Hepatocyte (in vitro differentiated cells): ENCODE results near the gene HK2.

Experiments
- EZH2 ChIP-seq: fragments of 200-600 bp; sonication (generic); IDR thresholded peaks from 2 replicates; pipeline ENCODE4 v1.6.1; 2016; ENCODE audit warnings: antibody characterized with exemption, mild to moderate bottlenecking, borderline replicate concordance
- EZH2phosphoT487 ChIP-seq: fragments of 200-600 bp; sonication (generic); IDR thresholded peaks from one replicate; pipeline ENCODE4 v1.6.1; 2018; ENCODE audit warnings: antibody characterized with exemption, mild to moderate bottlenecking, low read depth, moderate library complexity; ENCODE audit not compliant: unreplicated experiment, severe bottlenecking
- TF ChIP-seq, protein P1 (sequence below): fragments of 200-600 bp; sonication (generic); IDR thresholded peaks from 2 replicates; pipeline ENCODE4 v1.5.1; 2016; ENCODE audit warnings: antibody characterized with exemption, mild to moderate bottlenecking; ENCODE audit not compliant: poor library complexity

DNA sequence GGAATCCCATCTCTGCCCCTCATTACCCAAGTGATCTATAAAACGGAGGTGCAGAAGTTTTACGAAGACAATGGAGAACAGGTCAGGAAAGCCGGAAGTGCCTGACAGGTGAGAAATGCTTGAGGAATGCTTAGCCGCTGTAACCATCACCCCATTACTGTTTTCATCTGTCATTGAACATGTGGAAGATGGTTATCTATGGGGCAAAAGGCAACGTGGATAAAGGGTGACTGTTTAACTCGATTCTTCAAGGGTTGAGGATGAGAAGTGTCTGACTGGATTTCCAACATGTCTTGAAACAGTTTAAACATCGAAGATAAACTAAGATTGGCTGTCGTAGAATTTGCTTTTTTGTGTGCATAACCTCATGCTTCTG is 17.3 kb downstream of the HK2 start:
- TF ChIP-seq, protein P1, sequence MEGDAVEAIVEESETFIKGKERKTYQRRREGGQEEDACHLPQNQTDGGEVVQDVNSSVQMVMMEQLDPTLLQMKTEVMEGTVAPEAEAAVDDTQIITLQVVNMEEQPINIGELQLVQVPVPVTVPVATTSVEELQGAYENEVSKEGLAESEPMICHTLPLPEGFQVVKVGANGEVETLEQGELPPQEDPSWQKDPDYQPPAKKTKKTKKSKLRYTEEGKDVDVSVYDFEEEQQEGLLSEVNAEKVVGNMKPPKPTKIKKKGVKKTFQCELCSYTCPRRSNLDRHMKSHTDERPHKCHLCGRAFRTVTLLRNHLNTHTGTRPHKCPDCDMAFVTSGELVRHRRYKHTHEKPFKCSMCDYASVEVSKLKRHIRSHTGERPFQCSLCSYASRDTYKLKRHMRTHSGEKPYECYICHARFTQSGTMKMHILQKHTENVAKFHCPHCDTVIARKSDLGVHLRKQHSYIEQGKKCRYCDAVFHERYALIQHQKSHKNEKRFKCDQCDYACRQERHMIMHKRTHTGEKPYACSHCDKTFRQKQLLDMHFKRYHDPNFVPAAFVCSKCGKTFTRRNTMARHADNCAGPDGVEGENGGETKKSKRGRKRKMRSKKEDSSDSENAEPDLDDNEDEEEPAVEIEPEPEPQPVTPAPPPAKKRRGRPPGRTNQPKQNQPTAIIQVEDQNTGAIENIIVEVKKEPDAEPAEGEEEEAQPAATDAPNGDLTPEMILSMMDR: no peak
- TF ChIP-seq EZH2phosphoT487 (no peak), EZH2 (no peak)
